ENCODE results near the gene NDEL1. TPM values are rescaled to one million over a fixed set of nuclear protein-coding genes. Genes with fewer than 3 reads are reported as not detected.

The NDEL1 gene
- total RNA-seq, 1 experiment from 2014 or later = 39.2 TPM

DNA sequence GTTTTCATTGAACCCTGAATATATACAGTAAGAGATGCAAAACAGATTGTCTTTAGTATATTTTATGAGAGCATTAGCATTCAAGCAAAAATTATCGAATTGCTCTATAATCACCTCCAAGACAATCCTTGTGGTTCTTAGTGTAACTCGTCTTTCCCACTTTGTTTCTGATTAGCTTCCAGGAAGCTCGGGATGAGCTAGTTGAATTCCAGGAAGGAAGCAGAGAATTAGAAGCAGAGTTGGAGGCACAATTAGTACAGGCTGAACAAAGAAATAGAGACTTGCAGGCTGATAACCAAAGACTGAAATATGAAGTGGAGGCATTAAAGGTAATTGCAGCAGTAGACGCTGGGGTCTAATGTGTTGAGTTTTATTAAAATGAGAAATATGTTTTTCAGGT, 9.9 kb downstream of the NDEL1 start:
- no peak overlapping the region for H3K9ac ChIP-seq (ENCODE audit: low read length)
- DNase-seq (ENCODE audit: low read depth, low spot score) = no peak
- peaks cover 64% of the 10 kb centered on the region for H3K79me2 ChIP-seq (ENCODE audit: insufficient read depth, low read length)
- no peak overlapping the region for H2AFZ ChIP-seq (ENCODE audit: low read depth, low read length, poor library complexity, severe bottlenecking)
- H4K20me1 ChIP-seq (ENCODE audit: insufficient read depth) = peaks cover 4% of the 10 kb centered on the region; the same call in 1 of the 2 replicates
- ChIA-PET CTCF (no interaction called here), POLR2A (interaction anchor here (4.2 kb wide), 1 partner anchor 10 kb away, joined by 11 read pairs; the partner anchor contains the start of gene NDEL1), RAD21 (ENCODE audit: low non-redundant PET in 1 of 2, low total read pairs in 2 of 2, uncharacterized antibody in 2 of 2, unreplicated experiment in 2 of 2) (no interaction called here)
- H3K4me3 ChIP-seq (replicated peaks in 1 of 2; ENCODE audit: low read depth in 1 of 2, low read length in 2 of 2) = no peak overlapping the region
- no peaks in the 10 kb centered on the region for H3K27me3 ChIP-seq (ENCODE audit: insufficient read depth, low read length)
- BruUV-seq (replicated peaks) = no TSS peak
- H3K36me3 ChIP-seq (ENCODE audit: control insufficient read depth in 1 of 2, insufficient read depth in 2 of 2, low read length in 2 of 2) = peaks cover 27 to 42% of the 10 kb centered on the region in 2 experiments; a peak in 3 of 4 replicates
- TF ChIP-seq, protein P1, sequence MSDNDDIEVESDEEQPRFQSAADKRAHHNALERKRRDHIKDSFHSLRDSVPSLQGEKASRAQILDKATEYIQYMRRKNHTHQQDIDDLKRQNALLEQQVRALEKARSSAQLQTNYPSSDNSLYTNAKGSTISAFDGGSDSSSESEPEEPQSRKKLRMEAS (IDR thresholded peaks at IDR 0.05) = no peak
- no peak for TF ChIP-seq POLR2AphosphoS5 (IDR thresholded peaks at IDR 0.05; ENCODE audit: low read depth, low read length)
- TF ChIP-seq, protein P2, sequence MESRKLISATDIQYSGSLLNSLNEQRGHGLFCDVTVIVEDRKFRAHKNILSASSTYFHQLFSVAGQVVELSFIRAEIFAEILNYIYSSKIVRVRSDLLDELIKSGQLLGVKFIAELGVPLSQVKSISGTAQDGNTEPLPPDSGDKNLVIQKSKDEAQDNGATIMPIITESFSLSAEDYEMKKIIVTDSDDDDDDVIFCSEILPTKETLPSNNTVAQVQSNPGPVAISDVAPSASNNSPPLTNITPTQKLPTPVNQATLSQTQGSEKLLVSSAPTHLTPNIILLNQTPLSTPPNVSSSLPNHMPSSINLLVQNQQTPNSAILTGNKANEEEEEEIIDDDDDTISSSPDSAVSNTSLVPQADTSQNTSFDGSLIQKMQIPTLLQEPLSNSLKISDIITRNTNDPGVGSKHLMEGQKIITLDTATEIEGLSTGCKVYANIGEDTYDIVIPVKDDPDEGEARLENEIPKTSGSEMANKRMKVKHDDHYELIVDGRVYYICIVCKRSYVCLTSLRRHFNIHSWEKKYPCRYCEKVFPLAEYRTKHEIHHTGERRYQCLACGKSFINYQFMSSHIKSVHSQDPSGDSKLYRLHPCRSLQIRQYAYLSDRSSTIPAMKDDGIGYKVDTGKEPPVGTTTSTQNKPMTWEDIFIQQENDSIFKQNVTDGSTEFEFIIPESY (IDR thresholded peaks at IDR 0.05; ENCODE audit: extremely low read depth, insufficient replicate concordance, low read length) = no peak
- TF ChIP-seq POLR2A (IDR thresholded peaks at IDR 0.05; ENCODE audit: borderline replicate concordance, extremely low read depth, insufficient read depth, insufficient read length) = no peak
- intact Hi-C loops (cut with micrococcal nuclease) = no loop called here
- no peak for ATAC-seq
- no peaks in the 10 kb centered on the region for H3K9me2 ChIP-seq (ENCODE audit: insufficient read depth)
- no peaks in the 10 kb centered on the region for H3K4me1 ChIP-seq (ENCODE audit: control insufficient read depth in 1 of 2, insufficient read depth in 2 of 2, low read length in 2 of 2)
- no peaks in the 10 kb centered on the region for H3K9me3 ChIP-seq (ENCODE audit: control insufficient read depth in 1 of 2, insufficient read depth in 1 of 2, low read depth in 1 of 2, low read length in 2 of 2)
- H3K4me2 ChIP-seq (ENCODE audit: low read length) = no peak overlapping the region
- no peak overlapping the region for H3K27ac ChIP-seq (ENCODE audit: low read depth, low read length)

DNA sequence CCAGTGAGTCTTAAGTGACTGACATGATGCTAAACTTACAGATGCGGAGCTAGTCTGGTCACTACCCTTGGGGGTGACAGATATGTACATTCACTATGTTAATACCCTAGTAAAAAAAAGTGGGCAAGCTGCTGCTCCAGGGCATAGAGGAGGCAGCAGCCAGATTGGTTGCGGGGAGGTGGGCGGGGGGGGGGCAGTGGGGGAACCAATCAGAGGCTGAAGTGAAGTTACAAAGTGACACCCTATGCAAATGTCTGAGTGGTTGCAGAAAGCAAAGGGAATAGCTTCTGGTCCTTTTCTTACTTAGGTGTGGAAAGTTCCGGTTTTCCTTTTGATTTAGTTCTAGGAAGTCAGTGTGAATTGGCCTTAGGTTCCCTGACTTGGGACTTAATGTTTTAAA, 12.1 kb downstream of the NDEL1 start:
- intact Hi-C loops (cut with micrococcal nuclease) = no loop called here
- Histone ChIP-seq H4K20me1 (ENCODE audit: insufficient read depth) (peaks cover 4% of the 10 kb centered on the region; the same call in 1 of the 2 replicates), H3K27me3 (ENCODE audit: insufficient read depth, low read length) (no peaks in the 10 kb centered on the region), H3K4me1 (ENCODE audit: control insufficient read depth in 1 of 2, insufficient read depth in 2 of 2, low read length in 2 of 2) (no peaks in the 10 kb centered on the region), H2AFZ (ENCODE audit: low read depth, low read length, poor library complexity, severe bottlenecking) (no peak overlapping the region), H3K36me3 (ENCODE audit: control insufficient read depth in 1 of 2, insufficient read depth in 2 of 2, low read length in 2 of 2) (peaks cover 42 to 54% of the 10 kb centered on the region in 2 experiments), H3K4me3 (replicated peaks in 1 of 2; ENCODE audit: low read depth in 1 of 2, low read length in 2 of 2) (no peak overlapping the region), H3K27ac (ENCODE audit: low read depth, low read length) (no peak overlapping the region), H3K79me2 (ENCODE audit: insufficient read depth, low read length) (peaks cover 43% of the 10 kb centered on the region), H3K4me2 (ENCODE audit: low read length) (no peak overlapping the region), H3K9me2 (ENCODE audit: insufficient read depth) (no peaks in the 10 kb centered on the region), H3K9me3 (ENCODE audit: control insufficient read depth in 1 of 2, insufficient read depth in 1 of 2, low read depth in 1 of 2, low read length in 2 of 2) (no peaks in the 10 kb centered on the region), H3K9ac (ENCODE audit: low read length) (no peak overlapping the region)
- ChIA-PET CTCF (no interaction called here), RAD21 (ENCODE audit: low non-redundant PET in 1 of 2, low total read pairs in 2 of 2, uncharacterized antibody in 2 of 2, unreplicated experiment in 2 of 2) (no interaction called here), POLR2A (interaction anchor here (4.2 kb wide), 1 partner anchor 12 kb away, joined by 11 read pairs; the partner anchor contains the start of gene NDEL1)
- ATAC-seq (no peak), DNase-seq (ENCODE audit: low read depth, low spot score) (no peak)
- BruUV-seq (replicated peaks) = no TSS peak
- TF ChIP-seq EZH2phosphoT487 (IDR thresholded peaks at IDR 0.05; ENCODE audit: borderline replicate concordance) (no peak), SRF (IDR thresholded peaks at IDR 0.05; ENCODE audit: low read depth) (no peak), RAD21 (IDR thresholded peaks at IDR 0.05; ENCODE audit: low read depth) (no peak), EZH2 (IDR thresholded peaks at IDR 0.05) (no peak), ELF1 (IDR thresholded peaks at IDR 0.05; ENCODE audit: borderline replicate concordance, low read depth) (no peak), CBX3 (IDR thresholded peaks at IDR 0.05; ENCODE audit: low read depth) (no peak), POLR2A (IDR thresholded peaks at IDR 0.05; ENCODE audit: borderline replicate concordance, extremely low read depth, insufficient read depth, insufficient read length) (no peak), ZNF274 (IDR thresholded peaks at IDR 0.05; ENCODE audit: low read depth, low read length) (no peak)
- TF ChIP-seq, protein P3, sequence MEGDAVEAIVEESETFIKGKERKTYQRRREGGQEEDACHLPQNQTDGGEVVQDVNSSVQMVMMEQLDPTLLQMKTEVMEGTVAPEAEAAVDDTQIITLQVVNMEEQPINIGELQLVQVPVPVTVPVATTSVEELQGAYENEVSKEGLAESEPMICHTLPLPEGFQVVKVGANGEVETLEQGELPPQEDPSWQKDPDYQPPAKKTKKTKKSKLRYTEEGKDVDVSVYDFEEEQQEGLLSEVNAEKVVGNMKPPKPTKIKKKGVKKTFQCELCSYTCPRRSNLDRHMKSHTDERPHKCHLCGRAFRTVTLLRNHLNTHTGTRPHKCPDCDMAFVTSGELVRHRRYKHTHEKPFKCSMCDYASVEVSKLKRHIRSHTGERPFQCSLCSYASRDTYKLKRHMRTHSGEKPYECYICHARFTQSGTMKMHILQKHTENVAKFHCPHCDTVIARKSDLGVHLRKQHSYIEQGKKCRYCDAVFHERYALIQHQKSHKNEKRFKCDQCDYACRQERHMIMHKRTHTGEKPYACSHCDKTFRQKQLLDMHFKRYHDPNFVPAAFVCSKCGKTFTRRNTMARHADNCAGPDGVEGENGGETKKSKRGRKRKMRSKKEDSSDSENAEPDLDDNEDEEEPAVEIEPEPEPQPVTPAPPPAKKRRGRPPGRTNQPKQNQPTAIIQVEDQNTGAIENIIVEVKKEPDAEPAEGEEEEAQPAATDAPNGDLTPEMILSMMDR (IDR thresholded peaks at IDR 0.05 in 2 of 3, conservative IDR thresholded peaks at IDR 0.05 in 1 of 3; ENCODE audit: borderline replicate concordance in 1 of 3, insufficient read depth in 1 of 3, low read depth in 2 of 3, low read length in 2 of 3) = no peak
- TF ChIP-seq, protein P1 (IDR thresholded peaks at IDR 0.05) = no peak

All from HCT116 (cell line).